Upper lobe of left lung (tissue), 6 donors: ENCODE data around the gene AADACL3. TPM values are rescaled to one million over a fixed set of nuclear protein-coding genes. Genes with fewer than 3 reads are reported as not detected.
"Not testable (repeated sequence)": the region's sequence is repeated elsewhere in the genome, so short reads cannot be mapped to it uniquely, and the experiment has no call there.

Experiments
- ATAC-seq, 2 donors: fragments of 200-7000 bp; cut with Tn5 transposase; one replicate each; pipeline ENCODE4 v1.9.1; 2022; ENCODE audit warnings: mild to moderate bottlenecking in 2 of 2, moderate library complexity in 2 of 2; ENCODE audit not compliant: low FRiP score in 2 of 2
- DNase-seq, 2 donors: peaks; one replicate each; pipeline ENCODE4 v3.0.0-alpha.2; 2019 to 2020
- H3K27ac ChIP-seq, 4 donors: fragments of 200-600 bp; sonication (generic); one replicate each; pipeline ENCODE4 v1.5.1; 2016 to 2019
- H3K27me3 ChIP-seq, 4 donors: fragments of 200-600 bp; sonication (generic); one replicate each; pipeline ENCODE4 v1.5.1; 2017 to 2019
- H3K36me3 ChIP-seq, 4 donors: fragments of 200-600 bp; sonication (generic); one replicate each; pipeline ENCODE4 v1.5.1; 2016 to 2019
- H3K4me1 ChIP-seq, 4 donors: fragments of 200-600 bp; sonication (generic); one replicate each; pipeline ENCODE4 v1.5.1; 2018 to 2019
- H3K4me3 ChIP-seq, 4 donors: fragments of 200-600 bp; sonication (generic); one replicate each; pipeline ENCODE4 v1.5.1; 2017 to 2019; ENCODE audit warnings: mild to moderate bottlenecking in 2 of 4, moderate library complexity in 1 of 4
- H3K9me3 ChIP-seq, 4 donors: fragments of 200-600 bp; sonication (generic); one replicate each; pipeline ENCODE4 v1.5.1; 2018 to 2019
- EP300 ChIP-seq, 4 donors: sonication (generic); formaldehyde crosslinking; IDR thresholded peaks; one replicate each; pipeline ENCODE4 v1.5.1; 2017; ENCODE audit warnings: antibody characterized with exemption in 4 of 4, control low read depth in 2 of 4
- POLR2A ChIP-seq, 4 donors: fragments of 450-650 bp; IDR thresholded peaks; one replicate each; pipeline ENCODE4 v1.5.1; 2016 to 2017; ENCODE audit warnings: antibody characterized with exemption in 4 of 4, mild to moderate bottlenecking in 2 of 4
- POLR2AphosphoS5 ChIP-seq, 2 donors: sonication (generic); formaldehyde crosslinking; IDR thresholded peaks; one replicate each; pipeline ENCODE4 v1.5.1; 2017; ENCODE audit warnings: antibody characterized with exemption in 2 of 2
- WGBS, 2 donors: methylation state at CpG; one replicate each; pipeline ENCODE4 v1.1.5; 2017 to 2018; 5-methylcytosine and 5-hydroxymethylcytosine counted together
- total RNA-seq, 6 donors: library from RNA; depleted of rRNA in 4 of 6; stranded (reverse); fragments of >200 nt in 4 of 6; gene quantifications; one replicate each; pipeline versions ENCODE4 v1.1.0 to v1.2.1, GENCODE V29; 2016 to 2021
- TF ChIP-seq, protein P1 (sequence below), 6 experiments: fragments of 450-650 bp in 4 of 6; fragments of 200-600 bp in 2 of 6; sonication (generic) in 2 of 6; IDR thresholded peaks; one replicate each; pipeline ENCODE4 v1.5.1; 2016 to 2019; ENCODE audit warnings: antibody characterized with exemption in 6 of 6
- donor health status: DM: no; HTN: no; CAD: no; lungs with moderate emphysema.
- donor health status: DM: no; HTN: yes; CAD: no; lungs with severe emphysema.

Gene AADACL3
- total RNA-seq, 6 donors from 2014 or later: not detected

DNA sequence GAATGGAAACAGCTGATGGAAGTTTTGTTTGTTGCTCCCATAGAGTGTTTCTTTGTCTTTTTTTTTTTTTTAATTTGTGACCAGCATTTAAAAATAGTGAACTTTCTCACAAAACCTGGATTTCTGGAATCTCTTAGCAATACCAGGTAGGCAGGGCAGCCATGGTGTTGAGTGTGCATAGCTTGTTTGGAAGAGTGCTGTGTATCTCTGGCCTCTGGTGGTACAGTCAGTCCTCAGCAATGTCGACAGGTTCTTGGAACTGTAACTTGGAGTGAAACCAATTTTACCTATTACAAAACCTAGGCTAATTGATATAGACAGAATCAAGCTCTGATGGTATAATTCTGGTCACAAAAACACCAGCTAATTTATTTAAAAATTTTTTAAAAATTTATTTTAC is 6.7 kb downstream of the AADACL3 start:
- H3K4me3 ChIP-seq: no peak overlapping the region
- H3K9me3 ChIP-seq: no peaks in the 10 kb centered on the region
- no peak overlapping the region for H3K27ac ChIP-seq
- TF ChIP-seq POLR2A (IDR thresholded peaks at IDR 0.05) (no peak), POLR2AphosphoS5 (IDR thresholded peaks at IDR 0.05) (no peak), EP300 (IDR thresholded peaks at IDR 0.05) (no peak)
- TF ChIP-seq, protein P1, sequence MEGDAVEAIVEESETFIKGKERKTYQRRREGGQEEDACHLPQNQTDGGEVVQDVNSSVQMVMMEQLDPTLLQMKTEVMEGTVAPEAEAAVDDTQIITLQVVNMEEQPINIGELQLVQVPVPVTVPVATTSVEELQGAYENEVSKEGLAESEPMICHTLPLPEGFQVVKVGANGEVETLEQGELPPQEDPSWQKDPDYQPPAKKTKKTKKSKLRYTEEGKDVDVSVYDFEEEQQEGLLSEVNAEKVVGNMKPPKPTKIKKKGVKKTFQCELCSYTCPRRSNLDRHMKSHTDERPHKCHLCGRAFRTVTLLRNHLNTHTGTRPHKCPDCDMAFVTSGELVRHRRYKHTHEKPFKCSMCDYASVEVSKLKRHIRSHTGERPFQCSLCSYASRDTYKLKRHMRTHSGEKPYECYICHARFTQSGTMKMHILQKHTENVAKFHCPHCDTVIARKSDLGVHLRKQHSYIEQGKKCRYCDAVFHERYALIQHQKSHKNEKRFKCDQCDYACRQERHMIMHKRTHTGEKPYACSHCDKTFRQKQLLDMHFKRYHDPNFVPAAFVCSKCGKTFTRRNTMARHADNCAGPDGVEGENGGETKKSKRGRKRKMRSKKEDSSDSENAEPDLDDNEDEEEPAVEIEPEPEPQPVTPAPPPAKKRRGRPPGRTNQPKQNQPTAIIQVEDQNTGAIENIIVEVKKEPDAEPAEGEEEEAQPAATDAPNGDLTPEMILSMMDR (IDR thresholded peaks at IDR 0.05): no peak
- H3K27me3 ChIP-seq: no peaks in the 10 kb centered on the region
- H3K4me1 ChIP-seq: no peaks in the 10 kb centered on the region
- ATAC-seq (no peak), DNase-seq (no peak)
- WGBS, 2 donors: 66 to 78% methylated on average over 1 of the region's 1 CpG
- H3K36me3 ChIP-seq: no peaks in the 10 kb centered on the region

DNA sequence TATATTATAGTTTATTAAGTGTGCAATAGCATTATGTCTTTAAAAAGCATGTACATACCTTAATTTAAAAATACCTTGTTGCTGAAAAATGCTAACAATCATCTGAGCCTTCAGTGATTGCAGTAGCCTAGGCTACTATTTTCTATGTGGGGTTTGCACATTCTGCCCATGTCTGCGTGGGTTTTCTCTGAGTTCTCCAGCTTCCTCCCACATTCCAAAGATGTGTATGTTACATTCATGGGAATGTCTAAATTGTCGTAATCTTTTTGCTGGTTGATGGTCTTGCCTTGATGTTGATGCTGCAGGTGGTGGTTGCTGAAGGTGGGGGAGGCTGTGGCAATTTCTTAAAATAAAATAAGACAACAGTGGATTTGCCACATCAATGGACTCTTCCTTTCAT is 12.5 kb downstream of the AADACL3 start:
- Histone ChIP-seq H3K4me3 (no peak overlapping the region), H3K27ac (no peak overlapping the region), H3K9me3 (peaks cover 0 to 23% (median 8%) of the 10 kb centered on the region in 4 donors), H3K36me3 (no peaks in the 10 kb centered on the region), H3K27me3 (no peaks in the 10 kb centered on the region), H3K4me1 (no peaks in the 10 kb centered on the region)
- DNase-seq: no peak
- TF ChIP-seq, protein P1 (IDR thresholded peaks at IDR 0.05): no peak
- TF ChIP-seq POLR2A (IDR thresholded peaks at IDR 0.05) (no peak), POLR2AphosphoS5 (IDR thresholded peaks at IDR 0.05) (no peak), EP300 (IDR thresholded peaks at IDR 0.05) (no peak)
- ATAC-seq: no peak
- WGBS, 2 donors: 82 to 94% methylated on average over 2 of the region's 2 CpGs

DNA sequence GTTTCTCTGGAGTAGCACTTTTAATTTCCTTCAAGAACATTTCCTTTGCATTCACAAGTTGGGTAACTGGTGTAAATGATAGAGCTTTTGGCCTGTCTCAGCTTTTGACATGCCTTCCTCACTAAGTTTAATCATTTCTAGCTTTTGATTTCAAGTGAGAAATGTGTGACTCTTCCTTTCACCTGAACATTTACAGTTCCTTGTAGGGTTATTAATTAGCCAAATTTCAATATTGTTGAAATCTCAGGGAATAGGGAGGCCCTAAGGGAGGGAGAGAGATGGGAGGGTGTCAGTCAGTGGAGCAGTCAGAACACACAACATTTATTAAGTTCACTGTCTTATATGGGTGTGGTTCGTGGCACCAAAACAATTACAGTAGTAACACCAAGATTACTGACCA is 14.2 kb downstream of the AADACL3 start:
- Histone ChIP-seq H3K4me3 (no peak overlapping the region), H3K36me3 (no peaks in the 10 kb centered on the region), H3K4me1 (no peaks in the 10 kb centered on the region), H3K9me3 (peaks cover 0 to 23% (median 8%) of the 10 kb centered on the region in 4 donors), H3K27ac (no peak overlapping the region), H3K27me3 (no peaks in the 10 kb centered on the region)
- no peak for DNase-seq
- whole genome bisulfite sequencing, 2 donors: 80 to 81% methylated on average over 1 of the region's 1 CpG
- TF ChIP-seq EP300 (IDR thresholded peaks at IDR 0.05) (no peak), POLR2AphosphoS5 (IDR thresholded peaks at IDR 0.05) (no peak), POLR2A (IDR thresholded peaks at IDR 0.05) (no peak)
- TF ChIP-seq, protein P1 (IDR thresholded peaks at IDR 0.05): no peak
- ATAC-seq: no peak

DNA sequence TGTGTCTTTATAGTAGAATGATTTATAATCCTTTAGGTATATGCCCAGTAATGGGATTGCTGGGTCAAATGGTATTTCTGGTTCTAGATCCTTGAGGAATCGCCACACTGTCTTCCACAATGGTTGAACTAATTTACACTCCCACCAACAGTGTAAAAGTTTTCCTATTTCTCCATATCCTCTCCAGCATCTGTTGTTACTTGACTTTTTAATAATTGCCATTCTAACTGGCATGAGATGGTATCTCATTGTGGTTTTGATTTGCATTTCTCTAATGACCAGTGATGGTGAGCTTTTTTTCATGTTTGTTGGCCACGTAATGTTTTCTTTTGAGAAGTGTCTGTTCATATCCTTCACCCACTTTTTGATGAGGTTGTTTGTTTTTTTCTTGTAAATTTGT is 15.2 kb downstream of the AADACL3 start:
- not testable (repeated sequence) for DNase-seq, ATAC-seq, H3K27me3 ChIP-seq, H3K4me3 ChIP-seq, H3K36me3 ChIP-seq, H3K27ac ChIP-seq, H3K4me1 ChIP-seq
- H3K9me3 ChIP-seq: peaks cover 0 to 23% (median 8%) of the 10 kb centered on the region in 4 donors
- 76 to 86% methylated on average over 2 of the region's 2 CpGs for WGBS, 2 donors

DNA sequence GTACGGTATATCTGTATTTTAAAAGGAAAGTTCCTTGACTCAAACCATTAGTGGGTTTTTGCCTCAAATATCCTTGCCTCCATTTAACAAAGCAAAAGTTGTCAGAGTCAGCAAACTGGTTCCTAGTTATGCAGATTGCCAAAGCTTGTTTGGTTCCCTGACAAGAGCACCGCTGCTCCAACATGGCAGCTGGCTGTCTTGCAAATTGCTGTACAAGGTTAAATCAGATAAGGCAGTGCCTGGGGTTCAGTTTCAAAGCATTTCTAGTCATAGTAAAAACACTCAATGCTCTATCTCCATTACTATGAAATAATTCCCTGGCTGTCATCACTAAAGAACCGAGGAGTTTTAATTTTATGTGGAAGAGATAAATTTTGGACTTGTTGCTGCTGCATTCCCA is 18.7 kb downstream of the AADACL3 start:
- H3K4me1 ChIP-seq: no peaks in the 10 kb centered on the region
- 64 to 85% methylated on average over 3 of the region's 3 CpGs for WGBS, 2 donors
- no peak overlapping the region for H3K4me3 ChIP-seq
- TF ChIP-seq POLR2AphosphoS5 (IDR thresholded peaks at IDR 0.05) (no peak), POLR2A (IDR thresholded peaks at IDR 0.05) (no peak), EP300 (IDR thresholded peaks at IDR 0.05) (no peak)
- TF ChIP-seq, protein P1 (IDR thresholded peaks at IDR 0.05): no peak
- H3K27me3 ChIP-seq: no peaks in the 10 kb centered on the region
- H3K9me3 ChIP-seq: peaks cover 0 to 15% (median 6%) of the 10 kb centered on the region in 4 donors
- DNase-seq (no peak), ATAC-seq (no peak)
- H3K36me3 ChIP-seq: no peaks in the 10 kb centered on the region
- no peak overlapping the region for H3K27ac ChIP-seq
